GM12878 (cell line): ENCODE data around the gene ITGAD. TPM values are rescaled to one million over a fixed set of nuclear protein-coding genes. Genes with fewer than 3 reads are reported as not detected.

ENCODE experiments used
- ATAC-seq: fragments of 200-7000 bp; cut with Tn5 transposase; 3 replicates; pipeline ENCODE4 v1.9.1; 2020; ENCODE audit warnings: mild to moderate bottlenecking, moderate library complexity
- BruUV-seq: library from RNA; stranded (reverse); fragments of 400-500 nt; replicated peaks from 2 replicates; lab custom pipeline; 2021; lab: Mats Ljungman, UMichigan
- CTCF ChIA-PET: fragments of 300-600 bp; sonication (Branson Sonifier 250); formaldehyde crosslinking; extraction: SDS; loops from one replicate; lab custom pipeline; 2021; ENCODE audit warnings: inconsistent platforms; lab: Yijun Ruan, JAX
- POLR2A ChIA-PET: fragments of 350-600 bp; formaldehyde crosslinking; extraction: SDS; loops from one replicate; lab custom pipeline; 2021; ENCODE audit warnings: inconsistent platforms; lab: Charles Lee
- RAD21 ChIA-PET: fragments of 300-600 bp; sonication (Branson Sonifier 250); formaldehyde crosslinking; loops from one replicate; lab custom pipeline; 2023; ENCODE audit warnings: antibody characterized with exemption; ENCODE audit not compliant: unreplicated experiment; lab: Charles Lee
- SMC1A ChIA-PET: fragments of 300-600 bp; sonication (Branson Sonifier 250); formaldehyde crosslinking; loops from one replicate; lab custom pipeline; 2023; ENCODE audit not compliant: unreplicated experiment, uncharacterized antibody; lab: Charles Lee
- DNase-seq: peaks from one replicate; pipeline ENCODE4 v3.0.0-alpha.2; 2011; ENCODE audit warnings: low read depth, low spot score
- FAIRE-seq: peaks from 3 replicates; lab custom pipeline; 2011; peaks lifted over from hg19 to GRCh38; lab: Jason Lieb, UNC
- H2AFZ ChIP-seq: 2 replicates; pipeline ENCODE4 v1.6.0; 2011; ENCODE audit warnings: low read depth, low read length, control low read depth; ENCODE audit not compliant: control insufficient read depth
- H3K27ac ChIP-seq: 2 replicates; pipeline ENCODE4 v1.5.1; 2011; ENCODE audit warnings: control low read depth; ENCODE audit not compliant: control insufficient read depth, insufficient read depth
- H3K27me3 ChIP-seq, 2 experiments: replicated peaks in 1 of 2; 2 replicates each; pipeline versions ENCODE4 v1.6.0 to v1.6.1; 2011; ENCODE audit warnings: low read length in 1 of 2; ENCODE audit not compliant: control insufficient read depth in 2 of 2, insufficient read depth in 2 of 2
- H3K36me3 ChIP-seq, 2 experiments: 2 replicates each; pipeline ENCODE4 v1.5.1; 2011; ENCODE audit warnings: low read length in 1 of 2; ENCODE audit not compliant: control insufficient read depth in 2 of 2, insufficient read depth in 2 of 2
- H3K4me1 ChIP-seq: 2 replicates; pipeline ENCODE4 v1.6.1; 2011; ENCODE audit warnings: mild to moderate bottlenecking, low read length, moderate library complexity, mixed read lengths; ENCODE audit not compliant: control insufficient read depth, insufficient read depth
- H3K4me2 ChIP-seq: 2 replicates; pipeline ENCODE4 v1.6.0; 2011; ENCODE audit warnings: control low read depth; ENCODE audit not compliant: control insufficient read depth, insufficient read depth
- H3K4me3 ChIP-seq: fragments of 200-600 bp; sonication (generic); 2 replicates; pipeline ENCODE4 v1.5.1; 2016
- H3K79me2 ChIP-seq: 2 replicates; pipeline ENCODE4 v1.6.0; 2011; ENCODE audit warnings: low read length; ENCODE audit not compliant: control insufficient read depth, insufficient read depth
- H3K9ac ChIP-seq: 2 replicates; pipeline ENCODE4 v1.8.0; 2011; ENCODE audit warnings: low read length, control low read depth, mixed read lengths; ENCODE audit not compliant: control insufficient read depth, insufficient read depth
- H3K9me3 ChIP-seq: replicated peaks from 3 replicates; pipeline ENCODE4 v1.5.1; 2011; ENCODE audit warnings: mild to moderate bottlenecking, low read length; ENCODE audit not compliant: control insufficient read depth, insufficient read depth
- H4K20me1 ChIP-seq: 2 replicates; pipeline ENCODE4 v1.6.0; 2011; ENCODE audit not compliant: control insufficient read depth, insufficient read depth
- ATF7 ChIP-seq: fragments of 450-650 bp; IDR thresholded peaks from 2 replicates; pipeline ENCODE4 v1.6.1; 2016; ENCODE audit warnings: low read depth, mild to moderate bottlenecking
- ETV6 ChIP-seq, 2 experiments: fragments of 450-650 bp in 1 of 2; IDR thresholded peaks in 1 of 2; conservative IDR thresholded peaks in 1 of 2; 2 replicates each; pipeline ENCODE4 v1.6.1; 2014; ENCODE audit warnings: antibody characterized with exemption in 1 of 2, borderline replicate concordance in 1 of 2, low read depth in 1 of 2, mild to moderate bottlenecking in 1 of 2, moderate library complexity in 1 of 2
- JUNB ChIP-seq: IDR thresholded peaks from 2 replicates; pipeline ENCODE4 v1.6.1; 2016; ENCODE audit warnings: antibody characterized with exemption, mild to moderate bottlenecking
- NRF1 ChIP-seq: conservative IDR thresholded peaks from 2 replicates; pipeline ENCODE4 v1.6.1; 2011; ENCODE audit warnings: mild to moderate bottlenecking, low read depth, low read length, improper control_type of control experiment
- PML ChIP-seq: IDR thresholded peaks from 2 replicates; pipeline ENCODE4 v1.6.1; 2012; ENCODE audit warnings: low read length, inconsistent platforms
- RBBP5 ChIP-seq: fragments of 200-600 bp; sonication (generic); conservative IDR thresholded peaks from 2 replicates; pipeline ENCODE4 v1.6.1; 2016
- RELB ChIP-seq: fragments of 450-650 bp; IDR thresholded peaks from 2 replicates; pipeline ENCODE4 v1.6.1; 2017; ENCODE audit warnings: low read depth, mild to moderate bottlenecking, moderate library complexity
- SPI1 ChIP-seq: IDR thresholded peaks from 2 replicates; pipeline ENCODE4 v1.6.1; 2011; ENCODE audit warnings: low read depth, mild to moderate bottlenecking, low read length, moderate library complexity, borderline replicate concordance; ENCODE audit not compliant: insufficient read depth
- STAT1 ChIP-seq: fragments of 450-650 bp; conservative IDR thresholded peaks from 2 replicates; pipeline ENCODE4 v1.6.1; 2014; ENCODE audit warnings: antibody characterized with exemption, mild to moderate bottlenecking
- STAT3 ChIP-seq: IDR thresholded peaks from 2 replicates; pipeline ENCODE4 v1.6.1; 2011; ENCODE audit warnings: low read depth, low read length, improper control_type of control experiment
- ZNF207 ChIP-seq: fragments of 450-650 bp; IDR thresholded peaks from 2 replicates; pipeline ENCODE4 v1.6.1; 2014; ENCODE audit warnings: antibody characterized with exemption, mild to moderate bottlenecking, borderline replicate concordance
- WGBS: methylation state at CpG from one replicate; pipeline ENCODE4 v1.1.6; 2016; ENCODE audit warnings: low lambda C conversion rate; ENCODE audit not compliant: insufficient replicate concordance, insufficient coverage; ENCODE audit errors: missing lambda C conversion rate; 5-methylcytosine and 5-hydroxymethylcytosine counted together
- in situ Hi-C: fragments of 300-500 bp; cut with MboI; formaldehyde crosslinking; loops from 9 replicates; pipeline ENCODE4 v1.14.3; 2018; ENCODE audit warnings: mixed read lengths
- intact Hi-C: fragments of 100-400 bp; cut with micrococcal nuclease; formaldehyde crosslinking; loops from one replicate; pipeline ENCODE4 v1.14.2; 2022; ENCODE audit not compliant: unreplicated experiment
- polyA plus RNA-seq, 11 experiments: library from polyadenylated mRNA; depleted of rRNA in 4 of 11; unstranded in 6 of 11; stranded (reverse) in 5 of 11; fragments of >200 nt; fragmentation: Nextera tagmentation in 4 of 11; fragmentation: Illumina TruSeq in 1 of 11; extraction: Ambion mirVana in 4 of 11; extraction: Trizol in 1 of 11; gene quantifications; 1 replicate in 1 of 11; 2 replicates in 10 of 11; pipeline versions ENCODE4 v1.2.1 to v1.2.3, GENCODE V29; 2011 to 2016; ENCODE audit warnings: inconsistent platforms in 2 of 11, missing spikeins in 2 of 11, low read depth in 1 of 11
- total RNA-seq, 4 experiments: library from RNA; depleted of rRNA in 3 of 4; stranded (reverse); fragments of >200 nt in 3 of 4; fragmentation: Illumina TruSeq in 1 of 4; extraction: Trizol in 1 of 4; gene quantifications; 2 replicates each; pipeline versions ENCODE4 v1.2.1 to v1.2.3, GENCODE V29; 2013 to 2021

ITGAD gene
- total and polyA plus RNA-seq, 10 of the 15 experiments (the other 5 are each of a cell fraction or from before 2014, with no cell fraction given) = 0.29 to 4.0 (median 1.2) TPM

DNA sequence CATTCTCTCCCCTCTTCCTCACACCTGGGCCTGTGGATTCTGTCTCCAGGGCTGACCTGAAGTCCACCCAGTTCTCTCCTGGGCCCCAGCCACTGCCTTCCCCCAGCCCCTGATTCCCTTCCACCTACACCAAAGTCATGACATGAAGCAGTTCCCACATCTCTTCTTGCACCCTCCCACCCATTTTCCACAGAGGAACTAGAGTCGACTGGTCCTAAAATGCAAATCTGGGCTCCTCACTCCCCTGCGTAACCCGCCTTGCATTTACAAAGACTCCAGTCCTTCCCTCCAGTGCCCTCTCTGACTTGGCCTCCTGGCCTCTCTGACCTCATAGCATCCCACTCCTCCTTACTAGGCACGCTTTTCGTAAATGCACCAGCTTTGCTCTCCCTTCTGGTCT lies 20.2 kb downstream of the ITGAD start:
- BruUV-seq = no TSS peak
- CTCF ChIA-PET = no interaction called here

More for the DNA sequence above, 20.2 kb downstream of the ITGAD start:
- Histone ChIP-seq H3K9ac (no peak overlapping the region), H3K27me3 (no peaks in the 10 kb centered on the region; a peak in 1 of 4 replicates), H3K4me1 (peaks cover 11% of the 10 kb centered on the region), H3K9me3 (no peaks in the 10 kb centered on the region; the same call in 2 of the 3 replicates)
- ChIA-PET POLR2A (no interaction called here), RAD21 (no interaction called here)
- in situ Hi-C loops = no loop called here
- DNase-seq (no peak), FAIRE-seq (no peak)
- TF ChIP-seq PML (no peak), NRF1 (no peak), STAT3 (no peak), JUNB (no peak), STAT1 (no peak), SPI1 (no peak), RBBP5 (no peak), ZNF207 (no peak), RELB (no peak), ETV6 (conservative IDR thresholded peaks at IDR 0.05 in 1 of 2, IDR thresholded peaks at IDR 0.05 in 1 of 2; ENCODE audit: borderline replicate concordance in 1 of 2, low read depth in 1 of 2) (no peak), ATF7 (no peak)
- TF ChIP-seq, all 136 proteins: peak for 0
- H3K27ac ChIP-seq = no peak overlapping the region
- intact Hi-C loops = no loop called here
- H3K4me2 ChIP-seq = no peak overlapping the region
- no peaks in the 10 kb centered on the region for H3K79me2 ChIP-seq
- H3K36me3 ChIP-seq = no peaks in the 10 kb centered on the region
- WGBS = 4% methylated on average over 5 of the region's 5 CpGs
- SMC1A ChIA-PET = no interaction called here
- no peak for ATAC-seq
- H2AFZ ChIP-seq = no peak overlapping the region
- no peak overlapping the region for H3K4me3 ChIP-seq
- H4K20me1 ChIP-seq = no peaks in the 10 kb centered on the region
